Trophoblast cell (in vitro differentiated cells and primary cell): ENCODE measurements around the gene FBLN5.

Source experiments
- DNase-seq, 2 donors: peaks; one replicate each; pipeline ENCODE4 v3.0.0-alpha.2; 2016
- H2AFZ ChIP-seq: 2 replicates; pipeline ENCODE4 v1.6.1; 2013; ENCODE audit warnings: low read length, moderate library complexity, mild to moderate bottlenecking; ENCODE audit not compliant: insufficient read depth, poor library complexity
- H2AK5ac ChIP-seq: 2 replicates; pipeline ENCODE4 v1.6.1; 2013; ENCODE audit warnings: mild to moderate bottlenecking, low read length
- H2BK120ac ChIP-seq: 2 replicates; pipeline ENCODE4 v1.6.1; 2013; ENCODE audit warnings: low read length, mild to moderate bottlenecking, moderate library complexity; ENCODE audit not compliant: insufficient read depth, poor library complexity
- H2BK12ac ChIP-seq: 2 replicates; pipeline ENCODE4 v1.6.1; 2013; ENCODE audit warnings: mild to moderate bottlenecking, low read length, moderate library complexity
- H2BK5ac ChIP-seq: 2 replicates; pipeline ENCODE4 v1.6.1; 2013; ENCODE audit warnings: low read length, low read depth, moderate library complexity, mild to moderate bottlenecking; ENCODE audit not compliant: poor library complexity
- H3K14ac ChIP-seq: 2 replicates; pipeline ENCODE4 v1.6.1; 2013; ENCODE audit warnings: mild to moderate bottlenecking, low read length
- H3K18ac ChIP-seq: 2 replicates; pipeline ENCODE4 v1.6.1; 2013; ENCODE audit warnings: mild to moderate bottlenecking, low read length
- H3K23ac ChIP-seq: 2 replicates; pipeline ENCODE4 v1.6.1; 2013; ENCODE audit warnings: low read length
- H3K27ac ChIP-seq: 2 replicates; pipeline ENCODE4 v1.5.1; 2013; ENCODE audit warnings: low read depth, mild to moderate bottlenecking, inconsistent platforms, low read length, moderate library complexity
- H3K27me3 ChIP-seq: 2 replicates; pipeline ENCODE4 v1.6.1; 2013; ENCODE audit warnings: inconsistent platforms, mild to moderate bottlenecking, low read length, moderate library complexity; ENCODE audit not compliant: insufficient read depth
- H3K36me3 ChIP-seq, 2 experiments: 1 replicate in 1 of 2; 2 replicates in 1 of 2; pipeline ENCODE4 v1.6.1; 2013; ENCODE audit warnings: low read length in 2 of 2, mild to moderate bottlenecking in 2 of 2, moderate library complexity in 1 of 2; ENCODE audit not compliant: insufficient read depth in 2 of 2, control insufficient read depth in 1 of 2
- H3K4ac ChIP-seq: 2 replicates; pipeline ENCODE4 v1.6.1; 2013; ENCODE audit warnings: low read depth, mild to moderate bottlenecking, low read length, moderate library complexity
- H3K4me1 ChIP-seq, 2 experiments: 1 replicate in 1 of 2; 2 replicates in 1 of 2; pipeline ENCODE4 v1.6.1; 2013; ENCODE audit warnings: low read length in 2 of 2, mild to moderate bottlenecking in 2 of 2, moderate library complexity in 1 of 2; ENCODE audit not compliant: insufficient read depth in 2 of 2, control insufficient read depth in 1 of 2
- H3K4me2 ChIP-seq: 2 replicates; pipeline ENCODE4 v1.6.1; 2013; ENCODE audit warnings: inconsistent platforms, mild to moderate bottlenecking, low read length, moderate library complexity
- H3K4me3 ChIP-seq: 2 replicates; pipeline ENCODE4 v1.5.1; 2013; ENCODE audit warnings: mild to moderate bottlenecking, low read depth, low read length, inconsistent platforms
- H3K79me1 ChIP-seq: one replicate; pipeline ENCODE4 v1.6.1; 2013; ENCODE audit warnings: low read length
- H3K79me2 ChIP-seq: 2 replicates; pipeline ENCODE4 v1.6.1; 2013; ENCODE audit warnings: low read length, mild to moderate bottlenecking; ENCODE audit not compliant: control insufficient read depth, insufficient read depth, poor library complexity
- H3K9ac ChIP-seq: 2 replicates; pipeline ENCODE4 v1.6.1; 2013; ENCODE audit warnings: mild to moderate bottlenecking, low read length
- H3K9me3 ChIP-seq: 2 replicates; pipeline ENCODE4 v1.6.1; 2013; ENCODE audit warnings: low read depth, mild to moderate bottlenecking, control low read depth, inconsistent platforms, low read length; ENCODE audit not compliant: insufficient read depth
- H4K12ac ChIP-seq: 2 replicates; pipeline ENCODE4 v1.6.1; 2013; ENCODE audit warnings: low read depth, mild to moderate bottlenecking, low read length, moderate library complexity
- H4K8ac ChIP-seq: 2 replicates; pipeline ENCODE4 v1.6.1; 2013; ENCODE audit warnings: low read depth, mild to moderate bottlenecking, low read length, moderate library complexity
- H4K91ac ChIP-seq: one replicate; pipeline ENCODE4 v1.6.1; 2013; ENCODE audit warnings: low read depth, mild to moderate bottlenecking, low read length, moderate library complexity
- WGBS: extraction: QIAGEN DNeasy Blood & Tissue Kit; methylation state at CpG from one replicate; pipeline ENCODE4 v1.1.7; 2013; ENCODE audit warnings: missing lambda C conversion rate; ENCODE audit not compliant: insufficient read length, insufficient coverage; ENCODE audit errors: extremely low coverage; 5-methylcytosine and 5-hydroxymethylcytosine counted together

FBLN5 gene

DNA sequence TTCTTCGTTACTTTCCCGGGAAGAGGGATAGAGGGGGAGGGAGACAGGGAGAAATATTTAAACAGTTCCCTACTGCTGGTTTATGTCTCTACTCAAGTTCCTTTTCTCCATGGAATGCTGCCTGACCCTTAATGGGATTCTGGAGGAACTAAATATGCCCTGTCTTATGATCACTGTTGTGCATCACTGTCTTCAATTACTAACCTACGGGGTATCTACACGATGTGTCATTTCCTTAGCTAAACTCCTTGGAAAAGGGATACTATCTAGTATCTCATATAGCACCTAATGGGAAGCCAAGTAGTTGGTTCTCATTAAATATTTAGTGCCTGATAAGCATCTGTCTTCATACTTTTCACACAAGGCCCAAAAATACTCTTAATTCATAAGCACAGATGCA, 37.5 kb upstream of the FBLN5 start:
- H3K4ac ChIP-seq = no peak overlapping the region
- no CpG with 5 or more reads among the region's 4 CpGs for WGBS
- no peak overlapping the region for H2BK5ac ChIP-seq
- H3K18ac ChIP-seq = no peak overlapping the region
- H3K4me1 ChIP-seq = no peaks in the 10 kb centered on the region
- H3K79me1 ChIP-seq = no peaks in the 10 kb centered on the region
- peaks cover 4 to 9% of the 10 kb centered on the region in 2 experiments for H3K36me3 ChIP-seq
- H3K9ac ChIP-seq = no peak overlapping the region
- no peak overlapping the region for H2BK12ac ChIP-seq
- no peak overlapping the region for H2AK5ac ChIP-seq
- DNase-seq = no peak
- H2BK120ac ChIP-seq = no peak overlapping the region
- H3K79me2 ChIP-seq = no peaks in the 10 kb centered on the region
- H2AFZ ChIP-seq = no peak overlapping the region
- no peak overlapping the region for H3K4me3 ChIP-seq
- H3K4me2 ChIP-seq = no peak overlapping the region
- no peaks in the 10 kb centered on the region for H3K9me3 ChIP-seq
- no peak overlapping the region for H3K14ac ChIP-seq
- no peak overlapping the region for H4K8ac ChIP-seq
- no peaks in the 10 kb centered on the region for H3K27me3 ChIP-seq
- no peak overlapping the region for H4K12ac ChIP-seq
- no peak overlapping the region for H4K91ac ChIP-seq
- no peak overlapping the region for H3K23ac ChIP-seq
- no peak overlapping the region for H3K27ac ChIP-seq

DNA sequence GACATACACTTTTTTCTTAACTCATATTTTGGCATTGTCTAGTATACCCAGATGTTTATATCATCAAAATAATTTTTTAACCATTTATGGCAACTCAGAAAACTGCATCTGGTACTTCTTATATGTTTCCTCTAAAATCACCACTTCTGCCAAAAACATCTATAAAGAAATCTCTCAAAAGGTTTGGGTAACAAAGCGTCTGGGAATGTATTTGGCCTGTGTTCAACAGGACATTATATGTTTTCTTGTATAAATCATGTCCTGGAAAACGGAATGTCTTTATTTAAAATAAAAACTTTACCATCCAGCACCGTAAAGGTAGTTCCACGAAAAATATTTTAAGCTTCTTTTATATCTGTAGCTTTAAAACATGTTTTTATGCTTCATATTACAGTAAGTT, 36.1 kb upstream of the FBLN5 start:
- H2AK5ac ChIP-seq = no peak overlapping the region
- H2BK12ac ChIP-seq = no peak overlapping the region
- H4K91ac ChIP-seq = no peak overlapping the region
- no peaks in the 10 kb centered on the region for H3K79me2 ChIP-seq
- H4K8ac ChIP-seq = no peak overlapping the region
- H3K9me3 ChIP-seq = no peaks in the 10 kb centered on the region
- H3K27me3 ChIP-seq = no peaks in the 10 kb centered on the region
- H2BK5ac ChIP-seq = no peak overlapping the region
- no peak overlapping the region for H2AFZ ChIP-seq
- H3K79me1 ChIP-seq = no peaks in the 10 kb centered on the region
- H3K4me3 ChIP-seq = no peak overlapping the region
- no peak overlapping the region for H3K4me2 ChIP-seq
- H3K14ac ChIP-seq = no peak overlapping the region
- no peaks in the 10 kb centered on the region for H3K4me1 ChIP-seq
- WGBS = no CpG with 5 or more reads among the region's 4 CpGs
- H3K18ac ChIP-seq = no peak overlapping the region
- peaks cover 2 to 6% of the 10 kb centered on the region in 2 experiments for H3K36me3 ChIP-seq
- H3K9ac ChIP-seq = no peak overlapping the region
- H2BK120ac ChIP-seq = no peak overlapping the region
- H3K27ac ChIP-seq = no peak overlapping the region
- H3K23ac ChIP-seq = no peak overlapping the region
- H4K12ac ChIP-seq = no peak overlapping the region
- no peak overlapping the region for H3K4ac ChIP-seq
- no peak for DNase-seq

DNA sequence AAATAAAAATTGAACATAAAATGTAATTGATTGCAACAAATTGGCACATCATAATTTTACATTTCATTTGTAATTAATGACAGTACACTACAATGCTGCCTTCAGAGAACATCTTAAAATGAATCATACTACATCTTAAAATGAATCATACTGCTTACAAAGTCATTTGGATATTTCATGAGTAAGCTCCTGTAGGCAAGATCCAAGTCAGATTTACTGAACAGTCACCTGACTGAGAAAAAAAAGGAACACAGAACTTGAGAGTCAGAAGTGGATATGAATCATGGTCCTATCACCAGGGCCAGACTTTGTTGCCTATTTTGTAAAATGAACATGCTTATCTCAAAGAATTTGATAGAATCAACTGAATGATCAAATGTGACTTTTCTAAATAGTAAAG, 32.7 kb upstream of the FBLN5 start:
- Histone ChIP-seq H2BK12ac (no peak overlapping the region), H3K79me1 (no peaks in the 10 kb centered on the region), H3K27ac (no peak overlapping the region), H3K36me3 (peaks cover 0 to 2% of the 10 kb centered on the region in 2 experiments), H2BK5ac (no peak overlapping the region), H3K27me3 (no peaks in the 10 kb centered on the region), H3K9ac (no peak overlapping the region), H2BK120ac (no peak overlapping the region), H3K18ac (no peak overlapping the region), H3K14ac (no peak overlapping the region), H4K8ac (no peak overlapping the region), H4K91ac (no peak overlapping the region), H3K4me2 (no peak overlapping the region), H3K4me1 (no peaks in the 10 kb centered on the region), H3K9me3 (no peaks in the 10 kb centered on the region), H3K23ac (no peak overlapping the region), H4K12ac (no peak overlapping the region), H3K79me2 (no peaks in the 10 kb centered on the region), H3K4me3 (no peak overlapping the region), H2AK5ac (no peak overlapping the region), H3K4ac (no peak overlapping the region), H2AFZ (no peak overlapping the region)
- DNase-seq = peak; percentile 4 to 65

DNA sequence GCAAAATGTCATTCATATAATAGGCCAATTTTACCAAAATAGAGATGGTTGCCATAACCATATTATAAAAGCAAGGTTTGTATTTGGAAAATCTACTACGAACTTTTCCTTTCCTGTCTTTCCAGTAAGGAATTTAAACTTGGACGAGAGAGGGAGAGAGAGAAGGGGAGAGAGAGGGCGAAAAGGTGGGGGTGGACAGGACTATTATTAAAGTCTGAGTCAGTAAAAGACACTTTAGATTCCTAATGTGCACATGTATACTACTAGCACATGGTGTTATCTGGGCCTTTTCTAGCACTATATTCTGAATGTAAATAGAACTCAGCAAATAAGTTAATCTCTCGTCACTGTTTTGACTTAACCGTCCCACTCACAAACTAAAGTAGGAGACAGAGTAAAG, 30.4 kb upstream of the FBLN5 start:
- no CpG with 5 or more reads among the region's 5 CpGs for WGBS
- Histone ChIP-seq H3K4ac (no peak overlapping the region), H3K79me1 (no peaks in the 10 kb centered on the region)

DNA sequence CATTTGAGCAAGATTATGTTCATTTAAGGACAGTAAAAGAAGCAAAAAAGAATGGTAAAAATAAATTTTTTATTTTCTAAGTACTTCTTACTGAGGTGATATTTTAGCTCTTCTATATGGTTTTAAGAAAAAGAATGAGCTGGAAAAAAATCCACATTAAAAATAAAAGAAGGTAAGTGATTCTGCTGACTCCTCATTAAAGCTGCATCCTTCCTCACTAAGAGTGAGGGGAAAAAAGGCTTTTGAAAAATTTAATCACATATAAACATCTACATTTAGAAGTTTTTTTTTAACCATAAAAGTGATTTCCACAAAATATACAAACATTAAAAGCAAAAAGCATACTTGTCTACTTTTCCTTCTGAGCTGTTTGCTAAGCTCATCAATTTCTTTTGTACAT, 28.3 kb upstream of the FBLN5 start:
- Histone ChIP-seq H3K79me2 (no peaks in the 10 kb centered on the region), H2AK5ac (no peak overlapping the region), H2AFZ (no peak overlapping the region), H3K4ac (no peak overlapping the region), H3K4me1 (no peaks in the 10 kb centered on the region), H3K9me3 (no peaks in the 10 kb centered on the region), H3K14ac (no peak overlapping the region), H2BK120ac (no peak overlapping the region), H3K18ac (no peak overlapping the region), H3K27me3 (no peaks in the 10 kb centered on the region), H4K8ac (no peak overlapping the region), H3K9ac (no peak overlapping the region), H3K36me3 (peaks cover 0 to 2% of the 10 kb centered on the region in 2 experiments), H4K12ac (no peak overlapping the region), H4K91ac (no peak overlapping the region), H3K23ac (no peak overlapping the region), H2BK12ac (no peak overlapping the region), H3K4me2 (no peak overlapping the region), H3K79me1 (no peaks in the 10 kb centered on the region), H3K4me3 (no peak overlapping the region), H3K27ac (no peak overlapping the region), H2BK5ac (no peak overlapping the region)
- no peak for DNase-seq

More for the DNA sequence above, 30.4 kb upstream of the FBLN5 start:
- no peak overlapping the region for H3K9ac ChIP-seq
- no peak overlapping the region for H4K12ac ChIP-seq
- H2BK5ac ChIP-seq = no peak overlapping the region
- peaks cover 0 to 2% of the 10 kb centered on the region in 2 experiments for H3K36me3 ChIP-seq
- H3K4me1 ChIP-seq = no peaks in the 10 kb centered on the region
- H3K9me3 ChIP-seq = no peaks in the 10 kb centered on the region
- no peak overlapping the region for H2AFZ ChIP-seq
- H4K8ac ChIP-seq = no peak overlapping the region
- H3K27ac ChIP-seq = no peak overlapping the region
- H3K27me3 ChIP-seq = no peaks in the 10 kb centered on the region
- DNase-seq = no peak
- no peak overlapping the region for H3K23ac ChIP-seq
- H2BK12ac ChIP-seq = no peak overlapping the region
- H3K14ac ChIP-seq = no peak overlapping the region
- H3K18ac ChIP-seq = no peak overlapping the region
- H3K79me2 ChIP-seq = no peaks in the 10 kb centered on the region
- H3K4me3 ChIP-seq = no peak overlapping the region
- H2AK5ac ChIP-seq = no peak overlapping the region
- no peak overlapping the region for H3K4me2 ChIP-seq
- no peak overlapping the region for H2BK120ac ChIP-seq
- no peak overlapping the region for H4K91ac ChIP-seq
